Activated CD4-positive, alpha-beta T cell treated with anti-CD3 and anti-CD28 coated beads, Interleukin-2, amount 50 U/mL, for 4 hours (primary cell): Measurements from ENCODE around the gene LRIG3.
"Not testable (repeated sequence)": the region's sequence is repeated elsewhere in the genome, so short reads cannot be mapped to it uniquely, and the experiment has no call there.

ENCODE experiments used
- DNase-seq, 2 experiments: peaks; one replicate each; pipeline ENCODE4 v3.0.0-alpha.2; 2020

Gene LRIG3

DNA sequence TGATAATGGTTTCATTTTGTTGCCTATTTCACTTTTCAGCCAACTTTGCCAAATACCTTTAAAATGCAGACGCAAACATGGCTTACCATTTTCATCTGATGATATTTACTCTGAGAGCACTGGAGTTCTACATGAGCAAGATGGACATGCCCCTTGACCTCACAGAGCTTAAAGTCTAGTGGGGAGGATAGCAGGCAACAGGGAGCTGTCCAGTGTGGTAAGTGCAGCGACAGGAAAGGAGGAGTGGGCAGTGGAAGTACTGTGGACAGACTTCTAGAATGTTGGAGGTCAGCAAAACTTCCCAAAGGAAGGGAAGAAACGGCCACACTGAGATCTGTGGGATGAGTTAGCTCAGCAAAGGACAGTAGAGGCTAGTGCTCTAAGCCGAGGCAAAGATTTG, 25.3 kb downstream of the LRIG3 start:
- DNase-seq, result no peak

DNA sequence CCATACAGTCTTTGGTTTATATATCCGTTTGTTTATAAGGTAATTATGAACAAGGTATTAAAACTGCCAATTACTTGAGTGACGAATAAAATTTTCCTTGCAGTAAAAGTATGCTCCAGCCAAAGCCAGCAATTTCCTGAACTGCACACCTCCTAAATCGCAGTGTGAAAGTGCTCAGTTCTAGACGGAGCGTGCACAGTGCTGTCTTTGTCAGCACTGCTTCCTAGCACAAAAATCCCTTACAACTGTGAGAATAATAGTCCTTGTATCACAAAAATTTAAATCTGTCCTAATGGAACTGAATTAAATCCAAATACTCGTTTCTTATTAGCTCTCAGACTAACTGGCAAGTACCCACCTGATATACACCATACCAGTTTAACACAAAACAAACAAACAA, 26.3 kb downstream of the LRIG3 start:
- no peak for DNase-seq

DNA sequence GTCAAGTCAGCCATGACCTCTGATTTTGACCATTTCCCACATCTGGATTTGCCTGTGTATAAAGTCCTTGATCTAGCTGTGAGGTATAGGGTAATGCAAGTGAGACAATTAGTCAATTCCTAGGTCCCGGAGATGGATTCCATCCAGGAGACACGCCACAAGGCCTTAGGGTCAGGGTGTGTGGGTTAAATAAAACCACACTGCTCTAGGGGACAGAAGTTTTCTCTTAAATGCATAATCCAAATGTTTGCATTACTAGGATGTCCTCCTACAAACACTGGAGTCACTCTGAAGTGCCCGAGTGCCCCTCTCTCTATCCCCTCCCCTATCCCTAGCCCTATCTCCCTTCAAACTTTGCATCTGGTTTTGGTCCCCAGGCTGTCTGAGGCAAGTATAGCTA, 26.8 kb downstream of the LRIG3 start:
- no peak for DNase-seq

DNA sequence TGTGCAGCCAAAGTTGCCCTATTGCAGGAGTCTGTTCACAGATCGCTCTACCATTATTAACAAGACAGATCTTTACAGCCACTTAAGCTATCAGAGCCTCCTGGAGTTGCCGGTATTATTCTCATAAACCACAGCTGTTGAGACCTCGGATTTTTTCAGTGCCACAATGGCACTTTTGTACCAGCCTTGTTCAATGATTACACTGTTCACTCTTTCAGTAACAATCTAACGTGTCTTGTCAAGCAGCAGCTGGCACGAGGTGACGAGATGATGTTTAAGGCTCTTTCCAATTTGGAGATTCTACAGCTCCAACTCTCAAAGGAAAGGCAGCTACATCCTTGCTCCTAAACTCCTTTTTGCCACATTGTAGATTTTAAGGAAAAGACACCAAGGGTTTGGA, 30.7 kb downstream of the LRIG3 start:
- DNase-seq, result no peak

DNA sequence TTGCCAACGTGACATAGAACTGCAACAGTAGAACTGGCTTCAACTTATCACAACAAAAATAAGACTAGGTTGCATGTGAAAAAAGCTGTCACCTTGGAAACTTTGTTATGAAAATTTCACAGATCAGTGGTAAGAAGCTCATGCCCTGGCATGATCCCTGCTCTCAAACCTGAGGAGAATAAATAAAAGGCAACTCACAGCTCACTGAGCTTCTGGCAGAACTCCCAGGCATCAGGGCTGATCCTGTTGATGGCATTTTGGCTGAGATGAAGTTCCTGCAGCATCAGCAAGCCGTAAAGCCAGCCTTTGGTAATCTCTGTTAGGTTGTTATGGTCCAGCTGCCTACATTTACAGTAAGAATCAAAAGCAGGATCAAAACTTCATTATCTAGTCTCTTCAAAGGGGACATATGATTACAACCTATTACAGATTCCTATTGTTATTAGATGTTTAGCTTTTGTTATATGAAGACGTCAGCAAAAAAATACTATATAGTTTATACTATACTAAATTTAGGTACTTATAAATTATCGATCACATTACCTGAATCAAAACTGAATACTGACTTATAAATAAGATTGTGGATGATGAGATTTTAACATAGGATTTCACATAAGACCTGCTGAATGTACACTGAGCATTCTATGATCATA, 32.0 kb downstream of the LRIG3 start:
- DNase-seq, result no peak

DNA sequence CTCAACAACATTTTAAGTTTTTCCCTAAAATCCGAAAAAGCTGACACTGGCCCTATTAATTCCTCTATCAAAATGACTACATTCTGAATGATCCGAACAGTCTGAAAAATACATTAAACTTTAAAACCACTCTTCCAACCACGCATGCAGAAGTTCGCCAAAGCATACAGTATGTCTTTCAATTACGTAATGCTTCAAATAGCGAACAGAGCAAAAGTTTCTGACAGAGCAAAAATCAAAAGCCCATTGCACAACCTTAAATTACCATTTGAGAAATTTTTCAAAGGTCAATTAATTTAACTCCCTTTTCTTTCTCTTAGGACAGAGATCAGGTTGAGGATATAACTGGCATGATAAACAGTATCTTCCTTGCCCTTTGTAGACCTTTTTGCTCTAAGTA, 33.2 kb downstream of the LRIG3 start:
- no peak for DNase-seq

DNA sequence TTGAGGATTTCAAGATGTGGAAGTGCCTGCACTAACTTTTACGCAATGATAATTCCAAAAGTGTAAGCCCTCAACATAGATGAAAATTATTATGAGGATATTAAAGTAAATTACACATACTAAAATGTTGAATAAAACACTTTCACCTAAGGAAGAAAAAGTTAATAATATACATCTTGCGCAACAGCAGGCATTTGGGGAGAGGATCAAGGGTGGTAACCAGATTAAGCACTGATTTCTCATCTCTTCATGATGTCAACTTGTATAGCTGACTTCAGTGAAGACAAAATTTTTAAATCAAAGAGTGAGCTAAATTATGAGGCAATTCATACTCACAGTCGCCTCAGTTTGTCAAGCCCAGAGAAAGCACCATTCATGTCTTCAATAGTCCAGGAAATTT, 33.8 kb downstream of the LRIG3 start:
- DNase-seq, result no peak

DNA sequence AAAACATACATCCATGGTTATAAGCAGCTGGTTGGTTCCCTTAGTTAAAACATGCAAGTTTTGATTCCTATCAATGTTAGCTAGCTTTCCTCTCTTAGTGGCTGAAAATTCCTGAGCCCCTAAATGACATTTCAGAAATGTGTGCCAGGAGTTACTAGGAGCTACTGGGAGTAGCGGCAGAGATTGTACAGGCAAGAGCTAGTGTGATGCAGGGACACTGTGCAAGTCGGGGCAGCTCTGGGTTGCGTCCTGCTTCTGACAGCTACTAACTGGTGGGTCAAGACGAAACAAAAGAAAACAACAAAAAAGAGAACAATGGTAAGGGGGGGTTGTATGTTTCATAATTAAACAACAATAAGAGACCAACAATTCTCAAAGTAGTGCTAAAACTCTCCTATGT, 35.4 kb downstream of the LRIG3 start:
- DNase-seq, result no peak

DNA sequence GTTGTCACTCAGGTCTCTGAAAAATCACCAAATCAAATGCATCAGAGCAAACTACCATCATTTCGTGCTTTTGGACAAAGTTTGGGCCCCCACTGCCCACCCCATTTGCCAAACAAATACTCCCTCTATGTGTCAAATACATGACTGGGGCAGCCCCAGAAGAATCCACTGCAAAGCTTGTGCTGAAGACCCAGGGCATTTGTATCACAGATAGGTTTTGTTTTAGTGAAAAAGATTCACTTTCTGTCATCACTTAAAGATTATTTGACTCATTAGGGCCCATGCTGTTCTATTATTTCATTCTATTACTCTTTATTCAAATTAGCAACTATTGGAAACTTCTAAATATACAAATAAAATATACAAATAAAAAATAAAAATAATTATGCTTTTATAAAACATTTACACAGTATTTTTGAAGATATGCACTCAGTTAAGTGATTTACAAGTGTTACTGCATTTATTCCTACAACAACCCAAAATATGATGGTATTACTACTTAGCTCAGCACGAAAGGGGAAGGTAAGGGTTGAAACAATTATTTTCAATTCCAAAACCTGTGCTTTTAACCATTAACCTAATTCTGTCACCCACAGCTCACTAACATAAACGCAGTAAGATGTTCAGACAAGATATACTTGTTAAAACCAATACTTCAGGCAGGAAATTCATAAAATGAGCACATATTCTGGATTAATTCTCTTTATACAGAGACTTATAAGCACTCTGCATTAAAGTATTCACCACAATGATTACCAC, 36.5 kb downstream of the LRIG3 start:
- DNase-seq, result no peak

DNA sequence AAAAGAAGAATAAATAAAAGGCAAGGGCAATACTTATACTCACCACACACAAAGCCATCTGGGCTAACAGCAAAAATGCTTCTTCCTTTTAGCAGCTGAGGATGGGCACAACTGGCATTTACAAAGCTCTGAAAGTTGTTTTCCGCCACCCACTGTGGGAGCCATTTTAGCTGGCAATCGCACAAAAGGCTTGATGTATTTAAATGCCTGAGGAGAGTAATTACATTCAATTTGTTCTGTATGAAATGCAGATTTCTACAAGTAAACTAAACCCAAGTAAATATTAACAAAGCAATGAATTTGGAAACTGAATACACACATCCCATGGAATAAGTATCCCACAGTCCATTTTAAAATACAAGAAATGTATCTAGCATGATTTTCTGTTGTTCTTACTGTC, 37.5 kb downstream of the LRIG3 start:
- no peak for DNase-seq

DNA sequence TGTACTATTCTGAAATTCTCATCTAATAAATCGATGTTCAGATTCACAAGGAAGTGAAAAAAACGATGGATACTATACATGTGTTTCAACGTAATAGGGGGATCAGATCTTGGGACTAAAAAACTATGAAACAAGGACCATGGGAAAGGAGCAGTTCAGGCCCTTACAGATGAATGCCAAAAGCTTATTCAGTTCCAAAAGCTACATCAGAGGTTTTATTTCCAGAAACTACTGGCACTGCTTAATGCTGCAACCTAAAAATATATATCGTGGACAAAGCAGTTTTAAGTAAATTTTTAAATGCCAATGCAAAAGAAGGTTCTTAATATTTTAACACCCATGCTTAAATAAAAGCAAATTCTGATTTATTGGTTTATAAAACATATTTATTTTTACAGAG, 38.5 kb downstream of the LRIG3 start:
- no peak for DNase-seq

DNA sequence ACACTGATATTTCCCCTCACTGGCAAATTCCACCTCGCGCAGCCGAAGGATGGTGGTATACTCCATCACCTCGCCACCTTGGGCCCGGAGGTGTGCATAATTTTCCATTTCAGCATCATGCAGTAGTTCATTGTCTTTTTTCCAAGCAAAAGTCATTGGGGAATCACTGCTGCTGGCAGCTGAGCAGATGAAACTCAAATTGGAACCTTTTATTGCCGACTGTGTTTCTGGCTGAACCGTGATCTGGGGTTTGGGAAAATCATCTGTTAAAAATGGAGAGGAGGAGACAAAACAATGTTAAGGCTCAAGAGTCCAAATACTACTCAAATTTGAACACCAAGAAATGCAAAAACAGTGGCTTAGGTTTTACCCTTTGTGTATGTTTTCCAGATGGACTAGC, 39.7 kb downstream of the LRIG3 start:
- DNase-seq, result no peak

DNA sequence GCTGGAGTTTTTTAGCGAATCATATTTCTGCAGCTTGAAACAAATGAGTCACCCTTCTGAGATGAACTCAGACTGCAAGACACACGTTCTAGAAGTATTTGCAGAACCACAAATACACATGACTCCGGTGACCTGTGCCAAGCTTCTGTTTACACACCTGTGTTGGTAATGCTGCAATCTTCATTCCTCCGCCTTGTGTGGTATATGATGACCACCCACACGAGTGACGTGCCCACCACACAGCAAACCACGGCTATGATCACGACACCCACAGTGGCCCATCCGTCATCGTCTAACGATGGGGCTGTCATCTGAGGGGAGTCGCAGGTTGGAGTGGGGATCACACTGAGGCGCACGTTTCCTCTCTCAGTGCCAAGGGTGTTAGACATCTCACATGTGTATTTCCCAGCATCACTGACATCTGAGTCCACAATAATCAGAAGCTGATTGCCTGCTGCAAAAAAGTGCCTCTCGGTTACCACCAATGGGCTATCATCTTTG, 43.0 kb downstream of the LRIG3 start:
- DNase-seq, result no peak

DNA sequence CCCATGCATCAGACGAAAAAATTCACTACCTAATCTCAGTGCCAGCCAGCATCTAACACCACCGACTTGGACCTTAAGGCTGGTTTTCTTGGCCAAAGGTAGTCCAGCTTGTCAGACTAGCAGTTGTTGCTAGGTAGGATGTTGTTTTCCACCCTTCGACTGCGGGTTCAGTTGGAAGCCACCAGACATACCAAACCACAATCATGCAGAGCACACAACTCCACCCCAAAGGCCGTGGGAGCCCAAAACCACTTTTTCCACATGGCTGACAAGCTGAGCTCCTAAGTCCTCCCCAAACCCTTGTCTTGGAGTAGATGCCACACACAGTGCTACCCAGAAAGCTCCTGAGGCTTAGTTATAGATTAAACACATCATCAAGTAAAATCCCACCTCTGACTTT, 46.8 kb downstream of the LRIG3 start:
- no peak for DNase-seq

DNA sequence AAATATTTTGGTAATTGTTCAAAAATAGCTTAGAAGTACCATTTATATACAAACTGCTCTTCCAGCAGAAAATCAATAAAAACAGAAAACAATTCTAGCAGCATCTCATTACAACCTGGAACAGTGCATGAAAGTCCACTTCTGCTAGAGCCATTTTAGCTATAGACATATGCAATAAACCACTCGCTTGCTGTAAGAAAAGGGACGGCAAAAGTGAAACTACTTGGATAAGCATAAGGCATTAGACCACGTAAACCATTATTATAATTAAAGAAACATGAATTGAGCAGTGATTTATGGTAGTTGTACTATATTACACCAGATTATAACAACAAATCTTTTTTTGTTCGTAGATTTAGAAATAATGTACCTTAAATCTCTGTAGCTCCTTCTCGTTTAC, 48.7 kb downstream of the LRIG3 start:
- no peak for DNase-seq

DNA sequence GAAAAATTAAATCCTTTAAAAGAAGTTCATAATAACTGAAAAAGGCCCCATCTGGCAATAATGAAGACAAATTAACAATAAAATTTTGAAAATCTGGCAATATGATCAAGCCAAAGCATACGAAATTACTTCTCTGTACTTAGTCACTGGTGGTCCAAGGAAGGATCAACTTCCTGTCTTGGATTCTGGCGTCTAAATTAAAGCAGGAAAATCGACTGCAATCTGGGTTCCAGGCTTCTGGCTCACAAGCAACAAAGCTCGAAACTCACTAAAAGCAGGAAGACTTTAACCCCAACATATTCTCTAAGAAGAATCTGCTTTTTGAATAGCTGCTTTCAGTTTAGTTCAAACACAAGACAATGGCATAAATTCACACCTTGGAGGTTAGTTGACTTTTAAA, 49.7 kb downstream of the LRIG3 start:
- DNase-seq, result no peak

DNA sequence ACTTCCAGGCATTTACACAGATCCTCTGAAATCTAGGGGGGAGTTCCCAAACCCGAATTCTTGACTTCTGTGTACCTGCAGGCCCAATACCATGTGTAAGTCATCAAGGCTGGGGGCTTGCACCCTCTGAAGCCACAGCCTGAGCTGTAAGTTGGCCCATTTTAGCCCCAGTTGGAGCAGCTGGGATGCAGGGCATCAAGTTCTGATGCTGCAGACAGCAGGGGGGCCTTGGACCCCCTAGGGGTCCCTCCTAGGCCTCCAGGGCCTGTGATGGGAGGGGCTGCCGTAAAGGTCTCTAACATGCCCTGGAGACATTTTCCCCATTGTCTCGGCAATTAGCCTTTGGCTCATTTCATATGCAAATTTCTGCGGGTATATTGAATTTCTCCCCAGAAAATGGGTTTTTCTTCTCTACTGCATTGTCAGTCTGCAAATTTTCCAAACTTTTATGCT, 59.5 kb downstream of the LRIG3 start:
- no peak for DNase-seq

DNA sequence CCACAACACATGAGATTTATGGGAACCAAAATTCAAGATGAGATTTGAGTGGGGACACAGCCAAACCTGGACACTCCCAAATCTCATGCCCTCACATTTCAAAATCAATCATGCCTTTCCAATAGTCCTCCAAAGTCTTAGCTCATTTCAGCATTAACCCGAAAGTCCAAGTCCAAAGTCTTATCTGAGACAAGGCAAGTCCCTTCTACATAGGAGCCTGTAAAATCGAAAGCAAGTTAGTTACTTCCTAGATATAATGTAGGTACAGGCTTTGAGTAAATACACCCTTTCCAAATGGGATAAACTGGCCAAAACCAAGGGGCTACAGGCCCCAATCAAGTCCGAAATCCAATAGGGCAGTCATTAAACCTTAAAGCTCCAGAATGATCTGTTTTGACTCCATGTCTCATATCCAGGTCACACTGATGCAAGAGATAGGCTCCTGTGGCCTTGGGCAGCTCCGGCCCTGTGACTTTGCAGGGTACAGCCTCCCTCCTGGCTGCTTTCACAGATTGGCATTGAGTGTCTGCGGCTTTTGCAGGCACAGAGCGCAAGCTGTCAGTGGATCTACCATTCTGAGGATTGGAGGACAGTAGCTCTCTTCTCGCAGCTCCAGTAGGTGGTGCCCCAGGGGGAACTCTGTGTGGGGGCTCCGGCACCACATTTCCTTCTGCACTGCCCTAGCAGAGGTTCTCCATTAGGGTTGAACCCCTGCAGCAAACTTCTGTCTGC, 60.1 kb downstream of the LRIG3 start:
- DNase-seq, result no peak

DNA sequence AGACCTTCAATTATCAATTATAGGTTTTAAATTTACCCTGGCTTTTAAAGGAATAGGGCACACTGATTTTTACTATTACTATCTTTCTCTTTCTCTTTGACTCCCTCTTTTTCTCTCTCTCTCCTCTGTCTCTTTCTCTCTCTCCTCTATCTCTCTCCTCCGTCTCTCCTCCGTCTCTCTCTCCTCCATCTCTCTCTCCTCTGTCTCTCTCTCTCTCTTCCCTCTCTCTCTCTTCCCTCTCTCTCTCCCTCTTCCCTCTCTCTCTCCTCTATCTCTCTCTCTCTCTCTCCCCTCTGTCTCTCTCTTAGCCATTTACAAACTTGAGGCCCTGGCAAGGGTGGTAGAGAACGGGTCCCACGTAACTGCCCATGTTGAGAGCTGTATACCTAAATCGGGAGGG, 62.3 kb downstream of the LRIG3 start:
- no peak for DNase-seq

DNA sequence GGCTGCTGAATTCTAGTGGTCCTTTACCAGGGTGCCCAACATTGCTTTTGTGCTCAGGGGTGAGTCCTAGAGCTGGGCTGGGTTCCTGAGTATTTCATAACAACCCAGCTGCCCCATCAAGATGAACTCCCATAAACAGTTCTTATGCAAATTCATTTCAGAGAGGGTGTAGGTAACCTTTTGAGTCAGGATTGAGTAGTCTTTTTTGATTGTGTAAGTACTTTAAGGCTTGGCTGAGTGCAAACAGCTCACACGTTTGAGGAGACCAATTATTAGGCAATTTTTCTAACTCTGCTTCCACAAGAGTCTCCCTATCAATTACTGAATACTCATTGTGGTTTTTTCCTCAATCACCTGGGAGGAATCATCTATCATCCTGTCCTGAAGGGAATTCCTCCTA, 63.1 kb downstream of the LRIG3 start:
- DNase-seq, result not testable (repeated sequence)

DNA sequence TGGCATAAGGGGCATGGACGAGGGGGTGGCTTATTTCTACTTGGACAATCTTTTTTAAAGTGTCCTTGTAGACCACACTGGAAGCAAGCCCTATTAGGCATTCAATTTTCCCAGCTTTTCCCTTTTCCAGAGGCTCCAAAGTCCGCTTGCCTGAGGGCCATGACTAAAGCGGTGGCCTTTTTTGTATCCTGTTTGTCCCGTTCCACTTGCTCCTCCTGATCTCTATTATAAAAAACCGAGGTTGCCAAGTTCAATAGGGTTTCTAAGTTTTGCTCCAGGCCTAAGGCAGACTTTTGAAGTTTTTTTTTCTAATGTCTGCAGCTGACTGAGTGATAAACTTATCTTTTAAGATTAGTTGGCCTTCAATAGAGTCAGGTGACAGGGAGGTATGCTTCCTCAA, 64.7 kb downstream of the LRIG3 start:
- not testable (repeated sequence) for DNase-seq

DNA sequence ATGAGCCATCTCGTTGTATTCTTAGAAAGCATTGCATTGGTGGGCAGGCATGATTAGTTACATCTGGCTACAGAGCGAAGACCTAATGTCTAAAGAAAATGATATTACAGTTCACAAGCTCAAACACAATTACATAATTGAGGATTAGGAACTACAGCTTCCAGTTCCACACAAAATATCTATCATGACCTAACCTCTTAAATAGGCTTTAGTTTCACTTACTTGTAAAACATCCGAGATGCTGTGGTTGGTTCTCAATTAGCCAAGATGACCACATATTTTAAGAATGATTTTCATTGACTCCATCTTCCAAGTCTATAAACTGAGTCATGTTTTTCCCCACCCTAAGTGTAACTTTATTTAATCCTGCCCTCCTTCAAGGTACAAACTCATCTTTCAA, 69.5 kb downstream of the LRIG3 start:
- DNase-seq, result no peak

DNA sequence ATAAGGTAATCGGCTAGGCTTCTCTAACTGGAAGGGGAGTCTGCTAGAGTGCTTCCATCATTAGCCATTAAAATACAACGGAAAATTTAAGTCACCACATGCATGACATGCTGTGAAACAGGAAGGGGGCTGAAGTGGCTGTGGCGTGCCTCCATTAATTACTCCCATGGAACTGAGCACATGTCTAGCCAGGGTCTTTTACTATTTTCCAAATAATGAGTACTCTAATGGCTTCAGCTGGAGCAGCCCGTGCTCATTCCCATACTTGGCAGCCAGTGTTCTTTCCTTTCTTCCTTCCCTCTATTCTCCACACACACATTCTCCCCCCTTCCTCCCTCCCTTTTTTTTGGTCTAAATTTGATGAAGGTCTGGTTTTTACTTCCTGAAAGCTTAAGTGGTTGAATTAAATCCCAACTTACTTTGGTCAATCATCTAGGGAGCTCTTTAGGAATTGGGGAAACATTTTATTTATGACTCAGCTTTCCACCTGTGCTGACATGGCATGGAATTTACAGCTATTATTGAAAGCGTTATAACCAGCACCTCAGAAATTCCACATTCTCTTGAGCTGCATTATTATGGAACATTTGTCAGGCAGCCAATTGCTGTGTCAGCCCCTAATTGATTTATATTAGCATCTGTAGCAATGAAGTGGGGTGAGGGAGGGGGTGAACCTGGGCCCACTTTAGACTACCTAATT, 72.3 kb downstream of the LRIG3 start:
- no peak for DNase-seq
